T-cell (primary cell): ENCODE results near the gene PCDHGA4. TPM values are rescaled to one million over a fixed set of nuclear protein-coding genes. Genes with fewer than 3 reads are reported as not detected.
A peak's percentile ranks its signal among the peaks of the same experiment; 100 is the strongest.
"Not testable (repeated sequence)": the region's sequence is repeated elsewhere in the genome, so short reads cannot be mapped to it uniquely, and the experiment has no call there.

Source experiments
- ATAC-seq, 4 experiments: fragments of 200-7000 bp in 3 of 4; fragments of 150-1000 bp in 1 of 4; cut with Tn5 transposase; replicated peaks in 1 of 4; 1 replicate in 3 of 4; 2 replicates in 1 of 4; pipeline ENCODE4 v1.10.0; 2021; ENCODE audit warnings: moderate library complexity in 3 of 4, mild to moderate bottlenecking in 2 of 4, moderate number of reproducible peaks in 1 of 4
- CTCF ChIA-PET, 2 donors: fragments of 300-600 bp; sonication (Branson Sonifier 250); formaldehyde crosslinking; loops; one replicate each; lab custom pipeline; 2022; ENCODE audit warnings: antibody characterized with exemption in 2 of 2; lab: Charles Lee
- POLR2A ChIA-PET, 2 donors: fragments of 300-600 bp; sonication (Branson Sonifier 250); formaldehyde crosslinking; loops; one replicate each; lab custom pipeline; 2022; ENCODE audit warnings: antibody characterized with exemption in 2 of 2; lab: Charles Lee
- DNase-seq, 35 experiments: peaks; one replicate each; pipeline versions ENCODE4 v3.0.0 to v3.0.0-alpha.2; 2013 to 2023
- H3K27ac ChIP-seq: one replicate; pipeline ENCODE4 v1.5.1; 2013; ENCODE audit warnings: low read length
- H3K27me3 ChIP-seq, 2 experiments: replicated peaks in 1 of 2; 1 replicate in 1 of 2; 2 replicates in 1 of 2; pipeline versions ENCODE4 v1.6.1 to v1.7.0; 2013; ENCODE audit warnings: low read length in 1 of 2, mixed read lengths in 1 of 2; ENCODE audit not compliant: control insufficient read depth in 2 of 2, insufficient read depth in 2 of 2; ENCODE audit errors: extremely low read depth in 1 of 2
- H3K36me3 ChIP-seq, 2 donors: 1 replicate in 1 of 2; 2 replicates in 1 of 2; pipeline versions ENCODE4 v1.6.1 to v1.7.0; 2013; ENCODE audit warnings: low read length in 1 of 2; ENCODE audit not compliant: control insufficient read depth in 2 of 2, insufficient read depth in 1 of 2; ENCODE audit errors: extremely low read depth in 1 of 2
- H3K4me1 ChIP-seq, 2 experiments: 1 replicate in 1 of 2; 2 replicates in 1 of 2; pipeline versions ENCODE4 v1.6.1 to v1.7.0; 2013; ENCODE audit warnings: low read length in 2 of 2, mixed read lengths in 1 of 2; ENCODE audit not compliant: insufficient read depth in 2 of 2, control insufficient read depth in 1 of 2; ENCODE audit errors: extremely low read depth in 1 of 2
- H3K4me3 ChIP-seq, 2 donors: 1 replicate in 1 of 2; 2 replicates in 1 of 2; pipeline versions ENCODE4 v1.5.1 to v1.7.0; 2013; ENCODE audit warnings: mild to moderate bottlenecking in 2 of 2, low read length in 1 of 2, moderate library complexity in 1 of 2; ENCODE audit not compliant: control insufficient read depth in 1 of 2; ENCODE audit errors: extremely low read depth in 1 of 2
- H3K9me3 ChIP-seq: 2 replicates; pipeline ENCODE4 v1.7.0; 2013
- H3K27ac Mint-ChIP-seq, 2 donors: one replicate each; pipeline ENCODE4 v1.8.0; 2020 to 2021; ENCODE audit warnings: mild to moderate bottlenecking in 2 of 2, mixed read lengths in 2 of 2
- H3K27me3 Mint-ChIP-seq, 2 donors: one replicate each; pipeline ENCODE4 v1.8.0; 2021 to 2022; ENCODE audit warnings: mixed read lengths in 2 of 2
- H3K36me3 Mint-ChIP-seq: one replicate; pipeline ENCODE4 v1.8.0; 2021; ENCODE audit warnings: mixed read lengths
- H3K4me1 Mint-ChIP-seq, 3 donors: one replicate each; pipeline ENCODE4 v1.8.0; 2020 to 2022; ENCODE audit warnings: mixed read lengths in 3 of 3, mild to moderate bottlenecking in 1 of 3
- H3K4me3 Mint-ChIP-seq, 3 donors: one replicate each; pipeline ENCODE4 v1.8.0; 2020 to 2022; ENCODE audit warnings: mild to moderate bottlenecking in 3 of 3, mixed read lengths in 3 of 3, moderate library complexity in 3 of 3
- H3K9me3 Mint-ChIP-seq, 3 donors: one replicate each; pipeline ENCODE4 v1.8.0; 2020 to 2022; ENCODE audit warnings: mixed read lengths in 3 of 3
- WGBS: methylation state at CpG from one replicate; pipeline ENCODE4 v1.1.5; 2013; ENCODE audit warnings: missing lambda C conversion rate; ENCODE audit not compliant: insufficient coverage; 5-methylcytosine and 5-hydroxymethylcytosine counted together
- total RNA-seq, 35 experiments: library from RNA in 6 of 35; stranded (reverse) in 6 of 35; fragments of 120-200 nt in 1 of 35; gene quantifications; one replicate each; pipeline versions ENCODE4 v1.2.1 to v1.2.4 and lab custom pipeline; 2013 to 2026

The PCDHGA4 gene
- total RNA-seq, 5 donors from 2014 or later (not counting 1 experiment from before 2014, with no cell fraction given), result 0.18 to 0.37 (median 0.28) TPM; not detected in 1

- CTCF ChIA-PET, result interaction anchor here in 1 of 2 donors (0.6 to 1.4 kb wide), 4 partner anchors 10 to 220 kb away, joined by 3 to 4 read pairs (median 3); no protein-coding TSS in a partner anchor
- Mint-ChIP-seq H3K4me1 (peaks cover 0 to 2% (median 0%) of the 10 kb centered on the region in 3 donors), H3K9me3 (peaks cover 16 to 35% (median 30%) of the 10 kb centered on the region in 3 donors), H3K27me3 (peaks cover 60 to 74% of the 10 kb centered on the region in 2 donors), H3K4me3 (peak overlapping the region; percentile 24 to 53 (median 39)), H3K36me3 (peaks cover 11% of the 10 kb centered on the region), H3K27ac (no peak overlapping the region)
- no peaks in the 10 kb centered on the region for H3K36me3 ChIP-seq
- 38% methylated on average over 24 of the region's 31 CpGs for WGBS
- DNase-seq, result no peak
- peaks cover 4 to 48% of the 10 kb centered on the region in 2 experiments for H3K27me3 ChIP-seq
- POLR2A ChIA-PET, result interaction anchor here in 1 of 2 donors (0.7 kb wide), 1 partner anchor 12 kb away, joined by 3 read pairs; no protein-coding TSS in a partner anchor
- ATAC-seq, result no peak
- H3K9me3 ChIP-seq, result no peaks in the 10 kb centered on the region
- H3K27ac ChIP-seq, result no peak overlapping the region
- peak overlapping the region in 1 of 2 donors; percentile 36 for H3K4me3 ChIP-seq
- H3K4me1 ChIP-seq, result no peaks in the 10 kb centered on the region
These were observed 10.8 kb upstream of the PCDHGA4 start for GRCh38 chr5:141343953-141344463.

- Mint-ChIP-seq H3K4me3 (no peak overlapping the region), H3K27me3 (peaks cover 63 to 75% of the 10 kb centered on the region in 2 donors), H3K4me1 (peaks cover 2 to 6% (median 2%) of the 10 kb centered on the region in 3 donors), H3K27ac (no peak overlapping the region), H3K36me3 (peaks cover 14% of the 10 kb centered on the region), H3K9me3 (peaks cover 14 to 37% (median 34%) of the 10 kb centered on the region in 3 donors)
- ChIA-PET POLR2A (no interaction called here), CTCF (no interaction called here)
- ATAC-seq (no peak), DNase-seq (no peak)
- no peak overlapping the region for H3K4me3 ChIP-seq
- peaks cover 0 to 5% of the 10 kb centered on the region in 2 experiments for H3K4me1 ChIP-seq
- H3K27ac ChIP-seq, result no peak overlapping the region
- no peaks in the 10 kb centered on the region for H3K36me3 ChIP-seq
- 43% methylated on average over 9 of the region's 20 CpGs for WGBS
- no peaks in the 10 kb centered on the region for H3K9me3 ChIP-seq
- H3K27me3 ChIP-seq, result peaks cover 4 to 45% of the 10 kb centered on the region in 2 experiments
These were observed 9.5 kb upstream of the PCDHGA4 start for GRCh38 chr5:141345327-141345726.

- H3K27me3 ChIP-seq, result peaks cover 8 to 43% of the 10 kb centered on the region in 2 experiments
- H3K27ac Mint-ChIP-seq, H3K9me3 ChIP-seq, H3K4me3 ChIP-seq, H3K4me3 Mint-ChIP-seq, ATAC-seq, H3K4me1 Mint-ChIP-seq, H3K36me3 ChIP-seq, H3K27ac ChIP-seq, H3K4me1 ChIP-seq, POLR2A ChIA-PET, CTCF ChIA-PET, DNase-seq: not testable (repeated sequence)
- Mint-ChIP-seq H3K9me3 (peaks cover 12 to 36% (median 36%) of the 10 kb centered on the region in 3 donors), H3K36me3 (peaks cover 15% of the 10 kb centered on the region), H3K27me3 (peaks cover 67 to 78% of the 10 kb centered on the region in 2 donors)
- WGBS, result 57% methylated on average over 12 of the region's 35 CpGs
These were observed 8.8 kb upstream of the PCDHGA4 start for GRCh38 chr5:141346017-141346416.

GRCh38 chr5:141349917-141350619, 4.8 kb upstream of the PCDHGA4 start, which contains the start of gene PCDHGB1:
PCDHGB1 (plus strand) TSS chr5:141350099; CDS start chr5:141350261, 162 bp downstream.
- peaks cover 8% of the 10 kb centered on the region for H3K36me3 Mint-ChIP-seq
- ATAC-seq, result peak in 1 of 4 experiments; percentile 38
- H3K27me3 ChIP-seq, result peaks cover 4 to 45% of the 10 kb centered on the region in 2 experiments
- H3K4me3 Mint-ChIP-seq, result peak within 1 kb of the TSS in 2 of 3 donors; percentile 25 to 54
- peaks cover 65 to 72% of the 10 kb centered on the region in 2 donors for H3K27me3 Mint-ChIP-seq
- H3K27ac Mint-ChIP-seq, result no peak within 1 kb of the TSS
- H3K4me1 ChIP-seq, result peaks cover 0 to 7% of the 10 kb centered on the region in 2 experiments
- POLR2A ChIA-PET, result no interaction called here
- no peak within 1 kb of the TSS for H3K27ac ChIP-seq
- H3K9me3 ChIP-seq, result no peaks in the 10 kb centered on the region
- H3K36me3 ChIP-seq, result no peaks in the 10 kb centered on the region
- WGBS, result 32% methylated on average over 26 of the region's 29 CpGs
- H3K4me1 Mint-ChIP-seq, result peaks cover 0 to 7% (median 3%) of the 10 kb centered on the region in 3 donors
- H3K9me3 Mint-ChIP-seq, result peaks cover 10 to 23% (median 21%) of the 10 kb centered on the region in 3 donors
- CTCF ChIA-PET, result interaction anchor here (0.8 to 1.4 kb wide), 3 partner anchors 200 to 214 kb away, joined by 3 read pairs; no protein-coding TSS in a partner anchor
- H3K4me3 ChIP-seq, result peak within 1 kb of the TSS in 1 of 2 donors; percentile 27
- DNase-seq, result peak in 16 of 35 experiments; percentile 11 to 47 (median 22)

- Mint-ChIP-seq H3K4me1 (peaks cover 0 to 7% (median 3%) of the 10 kb centered on the region in 3 donors), H3K27ac (no peak overlapping the region), H3K4me3 (no peak overlapping the region), H3K36me3 (peaks cover 6% of the 10 kb centered on the region), H3K27me3 (peaks cover 68 to 75% of the 10 kb centered on the region in 2 donors), H3K9me3 (peaks cover 10 to 26% (median 25%) of the 10 kb centered on the region in 3 donors)
- Histone ChIP-seq H3K9me3 (no peaks in the 10 kb centered on the region), H3K27ac (no peak overlapping the region), H3K4me3 (no peak overlapping the region), H3K27me3 (peaks cover 4 to 52% of the 10 kb centered on the region in 2 experiments), H3K36me3 (no peaks in the 10 kb centered on the region), H3K4me1 (peaks cover 0 to 9% of the 10 kb centered on the region in 2 experiments)
- DNase-seq, result no peak
- CTCF ChIA-PET, result interaction anchor here in 1 of 2 donors (1.4 kb wide), 1 partner anchor 212 kb away, joined by 3 read pairs; no protein-coding TSS in a partner anchor
- WGBS, result 52% methylated on average over 21 of the region's 36 CpGs
- POLR2A ChIA-PET, result no interaction called here
- ATAC-seq, result no peak
These were observed 3.2 kb upstream of the PCDHGA4 start for GRCh38 chr5:141351591-141351990.

- ChIA-PET CTCF (interaction anchor here in 1 of 2 donors (1.0 kb wide), 2 partner anchors 25 to 208 kb away, joined by 3 to 8 read pairs; partner anchors contain the start of gene PCDHGA1), POLR2A (interaction anchor here in 1 of 2 donors (1.0 kb wide), 2 partner anchors 11 to 25 kb away, joined by 3 to 5 read pairs; partner anchors contain the start of gene PCDHGA1)
- H3K4me1 ChIP-seq, result peaks cover 0 to 4% of the 10 kb centered on the region in 2 experiments
- H3K4me3 ChIP-seq, result no peak overlapping the region
- no peaks in the 10 kb centered on the region for H3K9me3 ChIP-seq
- Mint-ChIP-seq H3K36me3 (peaks cover 4% of the 10 kb centered on the region), H3K4me3 (no peak overlapping the region), H3K4me1 (peaks cover 0 to 2% (median 0%) of the 10 kb centered on the region in 3 donors), H3K27ac (no peak overlapping the region), H3K27me3 (peaks cover 67 to 81% of the 10 kb centered on the region in 2 donors), H3K9me3 (peaks cover 19 to 32% (median 29%) of the 10 kb centered on the region in 3 donors)
- 63% methylated on average over 24 of the region's 24 CpGs for WGBS
- no peak for ATAC-seq
- H3K36me3 ChIP-seq, result no peaks in the 10 kb centered on the region
- peaks cover 10 to 51% of the 10 kb centered on the region in 2 experiments for H3K27me3 ChIP-seq
- no peak overlapping the region for H3K27ac ChIP-seq
- no peak for DNase-seq
These were observed 820 bp downstream of the PCDHGA4 start for GRCh38 chr5:141355641-141356040.
